HG03095 (cell line): ENCODE results near the gene TBCD.

ENCODE experiments used
- ATAC-seq: cut with Tn5 transposase; IDR thresholded peaks from one replicate; pipeline ENCODE4 v1.9.1; 2021; ENCODE audit warnings: moderate library complexity; ENCODE audit not compliant: unreplicated experiment

The TBCD gene

DNA sequence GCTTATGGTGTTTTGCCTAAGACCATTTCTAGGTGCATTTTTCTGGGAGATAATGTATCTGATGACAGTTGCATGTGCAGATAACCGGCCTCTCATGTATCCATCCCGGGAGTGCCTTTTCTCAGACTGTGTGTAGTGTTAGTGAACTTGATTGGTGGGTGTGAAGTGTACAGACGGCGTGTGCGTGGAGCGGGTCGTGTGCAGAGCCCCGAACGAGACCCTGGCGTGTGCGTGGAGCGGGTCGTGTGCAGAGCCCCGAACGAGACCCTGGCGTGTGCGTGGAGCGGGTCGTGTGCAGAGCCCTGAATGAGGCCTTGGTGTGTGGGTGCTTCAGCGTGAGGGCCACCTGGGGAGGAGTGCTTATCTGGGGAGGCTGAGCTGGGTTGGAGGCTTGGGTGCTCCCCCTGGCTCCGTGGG lies 116.9 kb downstream of the TBCD start:
- no peak for ATAC-seq

DNA sequence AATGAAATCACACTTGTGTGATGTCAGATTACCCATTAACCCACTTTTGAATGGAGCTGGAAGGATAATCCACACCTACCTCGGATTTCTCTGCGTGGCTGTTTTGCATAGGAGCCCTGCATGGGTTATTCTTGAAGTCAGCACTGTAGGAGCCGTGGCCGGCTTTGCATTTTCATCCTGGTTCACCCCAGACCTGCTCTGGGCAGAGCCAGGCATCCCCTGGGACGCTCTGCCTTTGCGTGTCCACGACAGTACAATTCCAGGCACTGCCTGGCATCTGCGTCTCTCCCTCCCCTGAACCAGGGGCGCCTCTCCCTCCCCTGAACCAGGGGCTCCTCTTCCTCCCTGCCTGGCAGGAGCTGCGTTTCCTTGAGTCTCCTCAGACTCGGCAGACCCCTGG lies 117.7 kb downstream of the TBCD start:
- no peak for ATAC-seq

DNA sequence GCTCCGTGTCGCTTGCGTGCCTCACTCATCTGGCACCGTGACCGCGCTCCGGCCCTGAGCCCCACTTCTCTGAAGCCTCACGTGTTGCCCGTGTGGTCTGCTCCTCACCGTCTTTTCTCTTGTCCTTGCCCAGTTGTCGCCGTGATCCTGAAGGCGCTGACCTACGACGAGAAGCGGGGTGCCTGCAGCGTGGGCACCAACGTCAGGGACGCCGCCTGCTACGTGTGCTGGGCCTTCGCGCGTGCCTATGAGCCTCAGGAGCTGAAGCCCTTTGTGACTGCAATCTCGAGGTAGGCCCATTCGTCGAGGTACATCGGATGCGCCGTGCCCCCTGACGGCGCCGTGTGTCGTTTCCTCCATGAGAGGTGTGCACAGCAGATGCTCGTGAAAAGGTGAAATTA lies 118.2 kb downstream of the TBCD start:
- no peak for ATAC-seq

DNA sequence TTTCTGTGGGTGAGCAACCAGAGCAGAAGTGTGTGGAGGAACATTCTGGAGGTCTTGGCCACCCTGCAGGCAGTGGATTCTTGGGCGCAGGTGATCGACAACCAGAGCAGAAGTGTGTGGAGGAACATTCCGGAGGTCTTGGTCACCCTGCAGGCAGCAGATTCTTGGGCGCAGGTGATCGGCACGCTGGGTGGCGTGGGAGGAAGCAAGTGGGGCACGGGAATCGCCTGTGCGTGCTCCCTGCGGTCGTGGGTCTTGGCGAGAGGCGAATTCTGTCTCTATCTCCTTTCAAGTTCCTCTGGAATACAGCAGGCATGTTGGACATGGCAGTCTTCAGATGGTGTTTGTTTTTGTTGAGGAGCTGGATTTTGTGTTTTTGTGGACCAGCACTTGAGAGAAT lies 118.7 kb downstream of the TBCD start:
- ATAC-seq = no peak

DNA sequence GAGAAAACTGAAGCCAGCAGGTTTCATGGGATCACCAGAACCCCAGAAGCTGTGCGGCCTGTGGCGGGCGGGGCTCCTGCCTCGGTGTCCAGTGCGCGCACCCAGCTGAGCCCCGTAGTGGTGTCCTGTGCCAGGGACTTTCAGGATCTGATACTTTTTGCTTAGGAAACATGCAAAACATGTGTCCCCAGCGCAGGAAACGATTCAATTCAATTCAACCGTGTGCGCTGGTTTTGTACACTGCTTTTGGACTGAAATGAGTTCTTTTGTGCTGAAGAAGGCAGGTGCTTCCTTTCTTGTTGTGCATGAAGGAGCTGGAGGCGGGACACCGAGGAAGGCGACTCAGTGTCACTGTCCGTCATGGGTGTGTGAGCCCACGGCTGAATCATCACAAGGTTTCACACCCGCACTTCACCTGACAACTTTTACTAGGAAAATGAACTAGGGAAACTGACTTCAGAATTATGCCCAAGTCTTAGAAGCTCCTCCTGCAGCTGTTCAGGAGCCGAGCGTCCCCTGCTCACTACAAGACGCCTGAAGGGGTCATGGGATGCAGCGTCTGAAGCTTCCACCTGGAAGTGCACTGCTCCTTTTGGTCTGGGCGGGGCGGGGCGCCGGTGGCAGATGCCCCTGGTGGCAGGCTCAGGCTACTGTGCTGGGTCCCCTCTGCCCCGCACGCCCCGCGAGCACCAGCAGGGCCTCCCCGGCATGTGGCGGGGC lies 119.4 kb downstream of the TBCD start:
- ATAC-seq = peak; percentile 68

DNA sequence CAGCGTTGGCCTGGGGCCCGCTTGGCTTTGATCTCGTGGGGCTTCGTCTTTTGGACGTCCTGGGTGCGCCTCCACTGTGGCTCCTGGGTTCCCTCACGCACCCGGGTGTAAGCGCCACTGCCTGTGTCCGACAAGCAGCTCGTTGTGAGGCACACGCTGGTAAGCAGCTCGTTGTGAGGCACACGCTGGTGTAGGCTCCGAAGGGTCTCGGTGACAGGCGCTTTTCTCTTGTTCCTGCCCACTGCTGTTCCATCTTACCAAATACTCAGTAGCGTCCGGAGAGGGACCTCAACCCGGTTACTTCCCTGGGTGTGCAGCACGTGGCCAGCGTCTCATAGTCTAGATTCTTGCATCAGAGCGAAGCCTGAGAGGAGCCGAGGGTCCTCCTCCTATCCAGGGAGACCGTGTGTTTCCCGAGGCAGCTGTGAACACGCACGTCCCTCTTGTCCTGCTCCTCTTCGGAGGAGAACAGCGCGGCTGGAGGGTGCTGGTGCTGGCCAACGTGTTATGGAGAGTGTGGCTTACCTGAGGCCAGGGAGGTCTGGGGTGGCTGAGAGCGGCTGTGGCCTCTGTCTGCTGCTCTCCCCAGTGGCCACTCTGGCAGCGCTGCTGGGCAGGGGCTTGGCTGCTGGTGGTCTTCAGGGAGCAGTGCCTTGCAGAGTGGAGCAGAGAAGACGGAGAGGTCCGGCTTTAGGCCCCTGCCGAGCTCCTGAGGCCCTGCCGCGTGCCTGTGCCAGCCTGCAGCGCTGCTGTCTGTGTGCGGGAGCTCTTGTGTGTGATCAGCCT lies 120.1 kb downstream of the TBCD start:
- no peak for ATAC-seq

DNA sequence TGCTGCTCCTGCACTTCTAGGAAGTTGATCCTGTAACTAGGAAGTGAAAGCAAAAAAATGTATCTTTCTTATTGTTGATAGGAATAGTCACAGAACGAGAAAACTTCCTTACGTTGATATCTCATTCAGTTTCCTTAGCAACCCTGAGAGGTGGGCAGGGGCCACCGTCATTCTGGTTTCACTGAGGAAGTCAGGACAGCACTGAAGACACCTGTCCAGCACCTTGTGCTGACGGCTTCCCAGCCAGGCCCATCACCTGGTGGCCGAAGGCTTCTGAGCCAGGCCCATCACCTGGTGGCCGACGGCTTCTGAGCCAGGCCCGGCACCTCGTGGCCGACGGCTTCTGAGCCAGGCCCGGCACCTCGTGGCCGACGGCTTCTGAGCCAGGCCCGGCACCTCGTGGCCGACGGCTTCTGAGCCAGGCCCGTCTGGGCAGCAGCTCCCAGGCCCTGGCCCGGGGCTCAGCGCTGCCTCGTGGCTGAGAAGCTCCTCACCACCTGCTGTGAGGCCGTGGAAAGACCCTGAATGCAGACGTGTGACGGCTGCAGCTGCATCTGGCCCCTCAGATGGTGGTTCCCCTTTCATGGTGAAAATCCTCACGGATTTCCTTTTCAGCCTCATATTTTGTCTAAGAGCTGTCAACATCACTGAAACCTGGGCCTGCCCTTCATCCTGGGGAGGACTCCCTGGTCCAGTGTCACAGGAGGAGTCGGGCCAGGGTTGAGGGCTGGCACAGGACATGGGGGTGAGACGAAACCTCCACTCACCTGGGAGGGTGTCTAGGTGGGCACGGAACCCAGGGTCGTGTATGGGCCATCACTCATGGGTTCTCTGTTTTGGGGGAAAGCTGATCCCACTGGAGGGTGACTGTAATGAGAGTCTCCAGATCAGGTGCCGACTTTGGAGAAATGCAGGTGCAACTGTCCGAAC lies 121.0 kb downstream of the TBCD start:
- ATAC-seq = no peak

DNA sequence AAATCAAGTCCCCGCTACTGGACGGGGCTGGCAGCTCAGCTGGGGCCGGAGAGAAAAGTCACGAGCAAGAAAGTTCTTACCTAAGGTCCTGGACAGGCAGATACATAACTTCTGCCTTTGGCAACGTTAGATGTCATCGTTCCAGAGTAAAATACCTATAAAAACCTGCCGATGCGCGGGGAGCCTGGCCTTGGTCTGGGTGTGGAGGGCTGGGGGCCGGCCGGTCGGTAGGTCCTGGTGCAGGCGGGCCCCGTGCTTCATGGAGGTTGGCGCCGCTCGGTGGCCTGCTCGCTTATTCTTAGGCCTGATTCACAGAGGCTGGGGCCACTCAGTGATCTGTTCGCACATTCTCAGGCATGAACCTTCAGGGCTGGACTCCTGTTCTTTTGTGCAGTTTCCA lies 121.7 kb downstream of the TBCD start:
- no peak for ATAC-seq

DNA sequence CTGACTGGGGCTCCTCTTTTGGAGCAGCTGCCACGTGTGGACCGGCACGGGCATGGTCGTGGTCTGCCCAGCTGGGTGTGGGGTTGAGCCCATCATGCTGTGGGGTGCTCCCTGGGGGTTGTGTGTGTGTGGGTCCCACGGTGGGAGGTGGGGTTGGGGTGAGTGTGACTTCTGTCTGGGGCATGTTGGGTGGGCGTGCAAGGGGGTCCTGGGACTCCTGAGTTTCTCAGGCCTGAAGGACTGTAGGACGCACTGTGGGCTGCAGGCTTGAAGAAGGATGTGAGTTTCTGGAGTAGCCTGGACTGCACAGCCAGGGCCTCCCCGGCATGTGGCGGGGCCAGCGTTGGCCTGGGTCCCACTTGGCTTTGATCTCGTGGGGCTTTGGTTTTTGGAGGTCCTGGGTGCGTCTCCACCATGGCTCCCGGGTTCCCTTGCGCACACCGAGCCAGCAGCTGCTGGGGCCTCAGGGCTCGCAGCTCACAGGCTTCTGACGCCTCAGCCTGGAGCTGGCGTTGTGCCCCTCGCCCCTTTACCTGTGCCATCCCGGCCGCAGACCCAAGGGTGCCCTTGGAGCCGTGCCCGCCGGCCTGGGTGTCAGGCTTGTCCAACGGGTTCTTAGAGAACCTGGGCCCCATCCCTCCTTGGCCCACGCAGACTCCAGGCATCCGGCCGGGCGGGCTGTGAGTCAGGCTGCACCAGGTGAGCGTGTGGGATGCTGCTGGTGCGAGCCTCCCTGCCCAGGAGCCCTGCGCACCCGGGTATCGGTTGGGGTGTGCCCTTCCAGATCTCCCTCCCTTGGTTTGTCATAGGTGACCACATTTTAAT lies 122.4 kb downstream of the TBCD start:
- no peak for ATAC-seq

DNA sequence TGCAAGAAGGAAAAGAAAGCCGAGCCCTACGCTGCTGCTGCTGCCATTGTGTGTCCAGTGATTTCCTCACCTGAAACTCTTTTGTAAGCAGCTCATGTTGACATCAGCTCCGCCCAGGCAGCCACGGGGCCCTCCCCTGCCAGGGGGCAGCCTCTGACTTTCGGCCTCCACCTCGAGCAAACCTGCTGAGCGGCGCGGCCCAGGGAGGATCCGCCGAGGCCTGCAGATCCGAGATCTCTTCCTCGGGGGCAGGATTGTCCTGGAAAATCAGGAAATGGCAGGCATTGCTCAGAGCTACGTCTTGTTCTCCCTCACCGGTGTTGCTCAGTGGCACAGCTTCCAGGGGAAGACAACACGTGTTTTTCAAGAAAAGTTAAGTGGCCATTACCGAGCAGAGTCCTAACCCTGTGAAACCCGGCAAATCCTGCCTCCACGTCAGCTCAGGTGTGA lies 123.6 kb downstream of the TBCD start:
- ATAC-seq = no peak

DNA sequence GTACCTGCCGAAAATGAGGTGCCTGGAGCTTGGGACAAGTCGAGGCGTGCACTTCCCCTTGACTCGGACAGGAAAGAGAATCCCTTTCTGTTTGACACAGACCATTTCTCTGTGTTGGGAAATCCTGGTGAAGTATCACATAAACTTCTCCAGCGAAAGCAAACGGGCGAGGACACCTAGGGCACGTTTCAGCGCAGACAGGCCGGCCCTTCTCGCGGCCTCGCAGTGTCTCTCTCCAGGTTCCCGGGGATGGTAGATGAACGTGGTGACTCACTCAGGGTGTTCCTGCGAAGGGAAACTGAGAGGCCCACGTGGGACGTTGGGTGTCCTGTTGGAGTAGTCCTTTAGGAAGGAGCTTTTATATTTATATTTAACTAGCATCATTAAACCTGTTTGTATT lies 124.3 kb downstream of the TBCD start:
- no peak for ATAC-seq

DNA sequence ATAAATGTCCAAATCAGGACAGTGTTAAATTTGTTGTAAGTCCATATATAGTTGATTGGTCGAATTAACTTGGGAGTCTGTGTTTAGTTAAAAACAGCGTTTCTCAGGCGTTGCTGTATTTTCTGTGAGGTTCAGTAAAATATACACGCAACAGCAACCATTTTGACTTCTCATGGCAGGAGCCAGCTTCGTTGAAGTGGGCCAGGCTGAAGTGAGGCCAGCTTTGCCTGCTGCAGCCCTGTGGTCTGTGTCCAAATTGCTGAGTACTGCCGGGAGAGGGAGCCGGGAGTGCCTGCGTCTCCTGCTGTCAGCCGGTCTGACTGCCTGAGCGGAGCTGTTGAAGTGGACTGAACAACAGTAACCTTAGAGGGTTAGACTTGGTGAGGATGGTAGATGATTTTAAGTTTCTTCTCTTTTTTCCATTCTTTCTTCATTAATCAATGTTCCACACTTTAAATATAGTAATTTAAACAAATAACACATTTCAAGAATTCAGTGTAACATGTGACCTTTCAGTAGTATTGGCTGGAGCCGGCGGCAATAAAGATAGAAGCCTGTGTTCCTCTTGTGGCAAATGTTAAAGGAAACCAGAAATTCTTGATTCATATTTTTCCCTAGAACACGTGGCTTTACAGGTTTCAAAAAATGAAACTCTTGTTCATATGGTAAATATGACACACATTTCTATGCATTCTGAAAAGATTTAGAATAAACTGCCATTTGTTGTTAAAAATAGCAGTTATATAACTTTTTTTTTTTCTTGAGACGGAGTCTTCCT lies 124.9 kb downstream of the TBCD start:
- no peak for ATAC-seq

DNA sequence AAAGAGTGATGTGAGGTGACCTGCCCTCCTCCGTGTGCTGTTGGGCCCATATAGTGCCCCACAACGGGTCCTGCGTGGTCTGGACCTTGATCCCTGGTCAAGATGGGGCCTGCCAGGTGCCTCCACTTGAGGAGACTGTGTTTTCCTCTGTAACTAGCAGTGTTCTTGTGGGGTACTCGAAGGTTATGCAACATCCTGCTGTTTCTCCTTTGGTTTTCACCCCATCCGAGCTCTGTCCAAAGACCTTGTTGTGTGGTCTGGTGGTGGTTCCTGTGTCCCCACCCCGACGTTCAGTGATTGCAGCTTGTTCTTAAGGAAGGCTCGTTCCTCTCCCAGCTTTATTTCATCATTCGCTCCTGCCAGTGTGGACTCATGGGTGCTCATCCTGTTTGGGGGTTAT lies 126.7 kb downstream of the TBCD start:
- no peak for ATAC-seq

DNA sequence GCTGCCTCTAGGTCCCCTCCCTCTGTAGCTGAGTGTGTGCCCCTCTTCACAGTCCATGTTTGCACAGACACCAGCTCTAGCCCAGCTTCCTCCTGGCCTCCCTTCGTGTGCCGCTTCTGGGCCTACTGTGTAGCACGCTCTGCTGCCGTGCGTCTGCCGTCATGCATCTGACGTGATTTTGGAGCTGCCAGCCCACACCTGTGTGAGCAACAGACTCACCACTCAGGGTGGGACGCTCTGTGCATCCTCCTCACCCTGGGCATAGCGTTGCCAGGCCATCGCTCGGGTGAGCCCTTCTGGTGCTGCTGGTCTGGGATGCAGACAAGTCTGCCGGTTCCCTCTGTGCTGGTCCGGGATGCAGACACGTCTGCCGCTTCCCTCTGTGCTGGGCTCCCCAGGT lies 127.4 kb downstream of the TBCD start:
- no peak for ATAC-seq

DNA sequence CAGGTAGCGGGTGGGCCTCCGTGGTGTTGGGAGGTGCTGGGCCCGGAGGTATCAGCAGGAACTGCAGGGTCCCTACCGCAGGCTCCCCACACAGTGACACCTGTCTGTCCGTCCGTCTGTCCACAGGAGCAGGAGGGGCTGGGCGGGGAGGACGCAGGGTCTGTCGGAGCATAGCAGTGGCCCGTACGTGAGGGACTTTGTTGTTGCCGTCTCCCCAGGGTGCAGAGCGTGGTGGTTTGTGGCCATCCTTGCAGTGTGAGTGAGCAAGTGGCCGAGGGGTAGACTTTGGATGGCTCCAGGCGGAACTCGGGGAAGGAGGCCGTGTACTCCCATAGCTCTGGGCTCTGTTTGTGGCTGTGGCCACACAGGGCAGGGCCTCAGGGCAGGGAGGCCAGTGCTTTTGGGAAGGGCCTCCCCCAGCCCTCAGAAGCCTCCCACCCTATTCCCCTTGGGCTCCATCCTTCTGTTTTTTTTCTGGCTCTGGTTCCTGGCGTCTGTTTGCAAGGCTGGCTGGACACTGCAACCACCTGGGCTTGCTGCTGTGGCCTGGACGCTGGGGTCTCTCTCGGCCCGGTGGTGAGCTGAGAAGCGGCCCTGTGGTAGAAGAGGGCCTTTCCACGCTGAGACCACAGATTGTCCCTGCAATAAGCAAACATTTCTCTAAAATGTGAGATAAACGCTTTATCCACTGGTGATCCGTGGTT lies 128.9 kb downstream of the TBCD start:
- ATAC-seq = no peak

DNA sequence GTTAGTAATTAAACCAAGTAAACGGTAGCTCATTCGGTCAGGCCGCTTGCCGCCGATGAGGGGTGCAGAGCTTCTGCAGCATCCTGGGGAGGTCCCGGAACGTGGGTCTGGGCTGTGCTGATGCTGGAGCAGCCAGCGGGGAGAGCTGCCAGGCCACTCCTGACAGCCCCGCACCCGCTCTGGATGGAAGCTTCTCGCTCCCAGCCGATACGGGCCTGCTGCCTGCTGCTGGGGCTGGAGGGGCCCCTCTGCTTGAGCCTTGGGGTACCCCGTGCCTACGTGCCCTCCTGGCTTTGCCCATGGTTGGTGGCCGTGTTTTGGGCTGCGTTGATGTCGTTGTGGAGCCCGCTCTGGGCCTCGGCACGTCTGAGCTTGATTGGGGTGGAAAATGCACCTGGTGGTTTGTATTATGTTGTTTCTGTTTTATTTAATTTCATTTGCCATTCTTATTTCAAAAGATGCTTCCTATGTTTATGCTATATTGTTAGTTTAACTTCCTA lies 129.5 kb downstream of the TBCD start:
- ATAC-seq = no peak

DNA sequence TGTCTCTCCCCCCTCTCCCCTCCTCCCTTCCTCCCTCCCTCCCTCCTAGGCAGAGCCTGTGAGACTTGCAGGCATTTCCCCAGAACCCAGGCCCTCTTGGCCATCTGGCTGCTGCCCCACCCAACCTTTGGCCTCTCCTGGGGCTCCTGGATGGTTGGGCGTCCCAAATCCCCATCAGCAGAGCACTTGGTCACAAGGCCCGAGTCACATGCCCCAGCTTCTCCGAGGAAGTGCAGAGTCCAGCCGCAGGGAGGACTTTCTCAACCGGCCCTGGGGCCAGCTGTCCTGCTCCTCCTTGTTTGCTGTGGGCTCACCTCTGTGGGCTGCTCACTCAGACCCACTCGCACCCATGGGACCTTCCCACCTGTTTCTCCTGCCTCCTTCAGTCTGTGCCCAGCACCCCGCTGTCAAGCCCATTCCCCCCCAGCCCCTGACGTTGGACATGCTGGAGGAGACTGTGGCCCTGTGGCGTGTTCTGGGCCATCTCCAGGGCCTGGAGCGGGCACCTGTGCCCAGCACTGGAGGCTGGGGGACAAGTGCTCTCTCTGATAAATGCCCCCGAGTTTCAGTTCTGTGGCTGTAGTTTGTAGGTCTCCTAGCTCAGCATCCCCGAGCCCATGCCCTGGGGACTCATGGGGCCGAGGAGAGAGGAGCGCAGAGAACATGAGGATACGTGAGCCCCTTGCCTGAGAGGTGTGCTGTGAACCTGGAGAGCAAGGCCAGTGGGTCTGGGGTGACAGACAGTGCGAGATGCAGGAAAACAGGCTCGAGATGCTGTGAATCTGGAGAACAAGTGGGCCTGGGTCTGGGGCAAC lies 130.2 kb downstream of the TBCD start:
- no peak for ATAC-seq
